Measurements from ENCODE around the gene ULK4.

Gene ULK4

GRCh38 chr3:41327718-41328117 is 634.2 kb downstream of the ULK4 start:
- in situ Hi-C loops (cut with HindIII; ENCODE audit: low sequenced_read_pairs) = no loop called here

DNA sequence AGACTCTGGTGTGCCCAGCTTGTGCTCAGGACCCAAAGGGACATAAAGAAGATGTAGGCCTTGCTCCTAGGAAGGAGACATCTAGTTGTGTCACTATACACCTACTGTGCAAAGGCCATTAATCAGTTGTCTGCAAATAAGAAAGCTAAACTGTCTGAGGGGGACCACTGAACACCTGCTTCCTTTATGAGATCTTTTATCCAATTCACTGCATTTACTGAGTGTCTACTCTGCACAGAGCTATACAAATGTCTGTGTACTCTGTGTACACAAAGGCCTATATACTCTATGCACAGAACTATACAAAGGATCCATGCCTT is 637.8 kb downstream of the ULK4 start:
- in situ Hi-C loops (cut with HindIII; ENCODE audit: low sequenced_read_pairs) = no loop called here

DNA sequence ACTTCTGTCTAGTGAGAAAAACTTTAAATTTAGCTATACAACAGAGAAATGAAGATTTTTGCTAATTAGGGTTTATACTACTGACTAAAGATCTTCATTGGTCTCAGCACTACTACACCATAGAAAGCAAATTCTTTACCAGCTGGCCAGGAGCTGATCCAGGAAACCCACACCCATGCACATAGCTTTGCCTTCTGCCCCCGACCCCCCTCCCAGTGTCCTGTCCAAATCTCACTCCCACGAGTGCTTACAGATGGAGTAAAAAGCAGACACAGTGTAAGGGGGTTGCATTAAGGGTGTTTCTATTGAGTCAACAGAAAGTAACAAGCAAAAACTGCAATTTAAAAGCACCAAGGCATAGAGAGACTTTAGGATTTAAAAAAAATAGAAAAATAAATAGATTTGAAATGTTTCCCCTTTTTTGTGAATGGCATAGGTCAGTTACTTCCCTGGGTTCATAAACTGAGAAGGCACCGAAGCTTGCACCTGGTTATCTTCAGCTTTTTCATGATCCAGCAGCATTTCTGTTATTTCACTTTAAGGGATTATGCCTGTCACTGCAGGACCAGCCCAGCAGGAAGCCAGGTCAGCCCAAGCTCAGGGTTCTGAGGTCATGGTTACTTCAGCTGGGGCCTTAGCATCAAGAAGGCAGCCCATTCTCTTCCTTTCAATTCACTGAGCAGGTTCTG is 638.3 kb downstream of the ULK4 start:
- in situ Hi-C loops (cut with HindIII; ENCODE audit: low sequenced_read_pairs) = no loop called here

GRCh38 chr3:41321642-41321980 is 640.3 kb downstream of the ULK4 start:
- in situ Hi-C loops (cut with HindIII; ENCODE audit: low sequenced_read_pairs) = no loop called here

DNA sequence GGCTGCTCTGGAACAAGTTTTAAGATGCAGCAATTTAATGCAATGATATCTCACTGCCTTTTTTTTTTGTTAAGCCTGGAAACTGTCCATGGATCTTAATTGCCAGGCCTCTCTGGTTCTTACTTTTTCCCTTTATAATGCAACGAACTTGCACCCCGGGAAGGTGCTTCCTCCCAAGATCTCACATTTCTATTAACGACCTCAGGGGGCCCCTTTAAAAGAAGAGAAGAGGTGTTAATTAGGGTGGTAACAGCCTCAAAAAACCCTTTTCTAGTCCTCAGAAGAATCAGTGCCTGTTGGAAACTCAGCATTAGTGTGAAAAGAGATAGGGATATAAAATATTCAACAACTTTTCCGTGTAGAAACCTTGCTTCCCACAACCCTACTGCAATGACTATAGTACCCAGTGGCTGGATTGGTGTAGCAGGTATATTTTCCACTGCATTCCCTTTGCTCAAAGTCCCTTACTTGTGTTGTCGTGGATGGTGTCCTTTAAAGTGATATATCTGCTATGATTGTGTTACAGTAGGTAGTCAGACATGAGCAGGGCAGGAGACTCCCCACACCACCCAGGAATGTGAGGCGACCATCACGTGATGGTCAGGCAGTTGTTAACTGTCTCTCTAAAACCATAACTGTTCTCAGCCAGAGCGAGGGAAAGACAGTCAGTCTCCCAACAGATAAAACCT is 640.8 kb downstream of the ULK4 start:
- in situ Hi-C loops (cut with HindIII; ENCODE audit: low sequenced_read_pairs) = no loop called here

DNA sequence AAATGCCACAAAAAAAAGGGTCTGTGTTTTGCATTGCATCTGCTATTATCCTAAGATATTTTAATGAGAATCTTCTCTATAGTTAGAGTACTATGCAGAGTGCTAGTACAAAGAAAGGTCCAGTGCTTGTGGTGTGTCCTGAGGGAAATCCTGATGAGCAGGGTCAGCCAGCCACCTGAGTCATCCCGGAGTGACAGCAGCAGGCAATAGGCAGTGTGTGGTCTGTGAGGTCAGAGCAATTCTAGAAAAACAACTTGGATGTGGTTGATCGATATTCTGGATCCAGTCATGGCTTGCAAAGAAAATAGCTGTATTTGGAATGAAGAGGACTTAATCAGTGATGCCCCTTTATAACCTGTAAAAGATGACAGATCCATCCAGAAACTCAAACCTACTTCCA is 643.4 kb downstream of the ULK4 start:
- in situ Hi-C loops (cut with HindIII; ENCODE audit: low sequenced_read_pairs) = no loop called here

- in situ Hi-C loops (cut with HindIII; ENCODE audit: low sequenced_read_pairs) = no loop called here
Observed at GRCh38 chr3:41317718-41318117, 644.2 kb downstream of the ULK4 start.

GRCh38 chr3:41317298-41317697 is 644.6 kb downstream of the ULK4 start:
- in situ Hi-C loops (cut with HindIII; ENCODE audit: low sequenced_read_pairs) = no loop called here

DNA sequence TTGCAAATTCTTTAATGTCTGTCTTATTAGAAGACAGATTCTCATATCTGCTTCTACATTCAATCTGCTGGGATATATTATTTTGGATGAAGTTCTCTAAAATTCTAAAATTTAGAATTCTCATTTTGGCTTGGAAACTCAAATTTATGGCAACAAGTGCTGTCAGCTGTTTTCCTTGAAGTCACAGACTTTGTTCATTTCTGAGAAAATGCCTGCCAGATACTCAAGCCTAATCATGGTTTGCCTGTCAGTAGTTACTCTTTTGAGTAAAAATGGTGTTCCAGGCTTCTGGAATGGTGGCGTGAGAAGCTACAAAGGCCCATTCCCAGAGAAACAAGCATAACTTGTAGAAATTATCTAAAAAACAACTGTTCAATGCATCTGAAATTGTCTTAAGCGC is 646.8 kb downstream of the ULK4 start:
- in situ Hi-C loops (cut with HindIII; ENCODE audit: low sequenced_read_pairs) = no loop called here

DNA sequence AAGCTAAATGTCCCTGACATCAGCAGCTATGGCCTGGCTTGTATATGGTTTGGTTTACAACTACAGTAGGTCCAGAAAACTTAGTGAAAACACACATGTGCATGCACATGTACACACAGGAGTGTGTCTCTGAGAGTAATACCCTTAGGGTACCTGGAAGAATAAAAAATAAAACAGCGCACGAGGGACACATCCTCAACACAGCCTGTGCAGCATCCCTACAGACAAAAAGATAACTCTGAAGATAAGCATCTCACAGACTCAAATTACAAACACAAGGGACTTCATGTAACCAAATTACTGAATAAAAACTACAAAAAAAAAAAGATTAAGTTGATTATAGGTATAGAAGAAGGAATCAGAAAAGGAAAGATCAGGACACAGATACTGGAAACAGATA is 653.8 kb downstream of the ULK4 start:
- in situ Hi-C loops (cut with HindIII; ENCODE audit: low sequenced_read_pairs) = no loop called here

DNA sequence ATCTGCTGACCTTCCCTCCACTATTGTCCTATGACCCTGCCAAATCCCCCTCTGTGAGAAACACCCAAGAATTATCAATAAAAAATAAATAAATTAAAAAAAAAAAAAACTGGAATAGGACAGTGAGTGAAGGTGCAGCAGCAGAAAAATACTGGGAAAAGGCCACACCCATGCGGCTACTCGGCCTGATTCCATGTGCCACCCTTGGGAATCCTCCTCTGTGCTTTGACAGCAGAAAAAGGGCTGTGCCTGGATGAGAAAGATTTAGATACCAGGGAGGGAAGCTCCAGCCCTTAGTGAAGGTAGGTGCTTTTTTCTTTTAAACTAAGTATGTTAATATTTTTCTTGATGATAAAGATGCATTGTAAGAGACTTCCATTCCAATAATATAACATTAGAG is 654.8 kb downstream of the ULK4 start:
- in situ Hi-C loops (cut with HindIII; ENCODE audit: low sequenced_read_pairs) = no loop called here

DNA sequence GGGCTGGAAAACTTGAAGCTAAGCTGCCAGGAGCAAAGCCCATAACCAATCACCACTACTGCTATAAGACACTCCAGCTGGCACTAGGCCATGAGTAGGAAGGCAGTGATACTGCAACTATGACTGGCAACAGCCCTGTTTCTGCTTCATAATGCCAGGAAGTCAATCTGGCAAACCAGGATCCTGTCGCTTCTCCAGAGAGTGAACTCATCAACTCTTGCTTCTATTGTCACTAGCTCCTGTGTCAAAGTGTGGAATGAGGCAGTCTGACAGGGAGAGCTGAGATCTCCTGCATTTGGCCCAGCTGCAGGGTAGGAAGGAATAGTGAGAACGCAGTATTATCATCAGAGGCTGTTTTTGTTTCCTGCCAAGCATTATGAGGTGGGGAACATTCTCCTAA is 657.3 kb downstream of the ULK4 start:
- in situ Hi-C loops (cut with HindIII; ENCODE audit: low sequenced_read_pairs) = no loop called here

DNA sequence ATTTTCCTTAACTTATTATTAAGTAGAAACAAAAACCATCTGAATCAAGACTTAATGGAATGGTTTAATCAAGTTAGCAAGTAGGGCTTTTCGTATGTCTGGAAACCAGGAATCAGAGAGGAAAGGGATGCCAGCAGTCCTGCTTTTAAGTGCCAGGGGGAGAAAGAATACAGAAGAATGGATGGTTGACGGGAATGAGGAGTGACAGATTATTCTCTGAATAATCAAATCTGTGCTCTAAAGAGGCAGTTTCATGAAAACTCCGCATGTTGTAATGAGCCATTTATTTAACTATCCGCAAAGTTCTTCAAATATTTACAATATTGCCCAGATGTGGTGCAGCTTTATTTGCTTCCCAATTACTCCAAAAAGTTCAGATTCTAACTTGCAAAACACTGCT is 659.6 kb downstream of the ULK4 start:
- in situ Hi-C loops (cut with HindIII; ENCODE audit: low sequenced_read_pairs) = no loop called here

GRCh38 chr3:41301548-41301947 is 660.4 kb downstream of the ULK4 start:
- in situ Hi-C loops (cut with HindIII; ENCODE audit: low sequenced_read_pairs) = no loop called here

- in situ Hi-C loops (cut with HindIII; ENCODE audit: low sequenced_read_pairs) = no loop called here
Observed at GRCh38 chr3:41299036-41299435, 662.9 kb downstream of the ULK4 start.

DNA sequence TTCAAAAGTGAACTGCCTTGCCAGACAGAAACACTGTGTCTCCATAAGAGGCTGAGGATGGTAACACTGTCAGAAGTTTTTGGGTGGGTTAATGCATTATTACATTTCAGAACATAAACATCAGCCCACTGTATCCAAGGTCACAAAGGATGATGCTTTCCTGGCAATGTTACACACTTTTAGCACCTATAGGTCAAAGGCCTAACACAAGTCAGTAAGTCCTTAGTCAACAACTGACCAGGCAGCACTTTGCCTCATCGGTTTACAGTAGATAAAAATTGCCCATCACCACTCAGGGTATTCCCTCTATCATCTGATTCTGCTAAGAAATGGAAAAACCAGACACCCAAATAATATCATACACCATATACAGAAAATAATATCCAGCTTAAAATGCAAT is 664.2 kb downstream of the ULK4 start:
- in situ Hi-C loops (cut with HindIII; ENCODE audit: low sequenced_read_pairs) = no loop called here

GRCh38 chr3:41296556-41296955 is 665.3 kb downstream of the ULK4 start:
- in situ Hi-C loops (cut with HindIII; ENCODE audit: low sequenced_read_pairs) = no loop called here

DNA sequence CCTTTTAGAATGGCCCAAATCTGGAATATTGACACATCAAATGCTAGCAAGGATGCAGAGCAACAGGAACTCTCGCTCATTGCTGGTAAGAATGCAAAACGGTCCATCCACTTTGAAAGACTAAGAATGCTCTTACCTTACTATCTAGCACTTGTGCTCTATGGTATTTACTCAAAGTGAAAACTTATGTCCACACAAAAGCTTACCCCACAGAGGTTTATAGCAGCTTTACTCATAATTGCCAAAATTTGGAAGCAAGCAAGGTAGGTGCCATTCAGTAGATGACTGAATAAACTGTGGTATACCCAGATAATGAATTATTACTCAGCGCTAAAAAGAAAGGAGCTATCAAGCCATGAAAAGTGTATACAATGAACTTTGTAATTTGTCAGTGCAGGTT is 666.2 kb downstream of the ULK4 start:
- in situ Hi-C loops (cut with HindIII; ENCODE audit: low sequenced_read_pairs) = no loop called here

- in situ Hi-C loops (cut with HindIII; ENCODE audit: low sequenced_read_pairs) = no loop called here
Observed at GRCh38 chr3:41293169-41293681, 668.7 kb downstream of the ULK4 start.

GRCh38 chr3:41290736-41291135 is 671.2 kb downstream of the ULK4 start:
- in situ Hi-C loops (cut with HindIII; ENCODE audit: low sequenced_read_pairs) = no loop called here

- in situ Hi-C loops (cut with HindIII; ENCODE audit: low sequenced_read_pairs) = no loop called here
Observed at GRCh38 chr3:41290306-41290705, 671.6 kb downstream of the ULK4 start.

DNA sequence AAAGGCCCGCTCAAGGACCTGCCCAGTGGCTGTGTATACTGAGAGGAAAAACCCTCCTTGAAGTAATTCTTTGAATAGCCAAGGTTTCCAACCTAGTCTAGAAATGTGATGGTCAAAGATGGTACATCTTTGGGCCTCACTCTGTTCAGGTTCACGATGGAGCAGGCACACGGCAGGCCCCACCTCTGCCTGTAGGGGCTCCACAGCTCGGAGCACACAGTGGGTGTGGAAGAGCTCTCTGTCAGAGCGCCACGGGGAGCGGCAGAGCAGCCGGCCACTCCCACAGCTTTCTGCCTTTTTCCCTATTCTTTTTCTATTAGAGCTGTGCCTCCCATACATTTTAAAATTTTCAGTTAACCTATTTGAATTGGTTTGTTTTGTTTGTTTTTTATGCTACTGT is 673.1 kb downstream of the ULK4 start:
- in situ Hi-C loops (cut with HindIII; ENCODE audit: low sequenced_read_pairs) = no loop called here

- in situ Hi-C loops (cut with HindIII; ENCODE audit: low sequenced_read_pairs) = no loop called here
Observed at GRCh38 chr3:41286305-41286704, 675.6 kb downstream of the ULK4 start.

Measured in DLD1 (cell line).